GM10847 (cell line): ENCODE data around the gene DTNB.

Experiments
- POLR2A ChIP-seq: IDR thresholded peaks from 2 replicates; pipeline ENCODE4 v1.6.1; 2011; ENCODE audit not compliant: insufficient read length; ENCODE audit errors: extremely low read depth

Gene DTNB

DNA sequence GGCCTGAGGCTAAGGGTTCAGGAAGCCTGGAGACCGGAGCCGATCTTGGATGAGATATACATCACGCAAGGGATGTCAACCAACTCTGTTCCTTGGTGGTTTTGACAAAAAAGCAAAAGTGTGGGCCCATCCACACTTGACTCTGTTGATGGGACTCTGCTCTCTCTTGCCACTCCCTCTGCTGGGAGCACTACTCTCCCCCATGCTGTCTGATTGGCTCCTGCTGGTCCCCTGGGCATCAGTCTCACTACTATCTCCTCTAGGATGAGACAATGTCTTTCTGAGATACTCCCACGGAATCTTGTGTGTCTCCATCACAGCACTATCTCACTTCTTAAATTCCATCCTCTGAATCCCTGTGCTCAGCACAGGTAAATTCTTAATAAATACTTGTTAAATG, 274.8 kb downstream of the DTNB start:
- no peak for TF ChIP-seq POLR2A

DNA sequence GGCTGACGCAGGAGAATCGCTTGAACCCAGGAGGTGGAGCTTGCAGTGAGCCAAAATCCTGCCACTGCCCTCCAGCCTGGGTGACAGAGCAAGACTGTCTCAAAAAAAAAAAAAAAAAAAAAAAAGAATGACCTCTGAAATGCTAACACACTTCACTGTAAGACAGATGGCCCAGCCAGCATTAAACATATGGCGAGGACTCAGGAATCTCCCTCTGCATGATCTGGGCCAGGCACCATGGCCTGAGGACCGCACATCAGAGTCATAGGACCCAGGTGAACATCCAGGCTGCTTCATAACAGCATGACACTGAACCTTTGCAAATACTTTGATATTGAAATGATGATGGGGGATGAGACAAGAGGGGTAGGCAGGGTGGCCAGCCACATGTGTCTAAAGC, 275.6 kb downstream of the DTNB start:
- TF ChIP-seq POLR2A, result no peak

DNA sequence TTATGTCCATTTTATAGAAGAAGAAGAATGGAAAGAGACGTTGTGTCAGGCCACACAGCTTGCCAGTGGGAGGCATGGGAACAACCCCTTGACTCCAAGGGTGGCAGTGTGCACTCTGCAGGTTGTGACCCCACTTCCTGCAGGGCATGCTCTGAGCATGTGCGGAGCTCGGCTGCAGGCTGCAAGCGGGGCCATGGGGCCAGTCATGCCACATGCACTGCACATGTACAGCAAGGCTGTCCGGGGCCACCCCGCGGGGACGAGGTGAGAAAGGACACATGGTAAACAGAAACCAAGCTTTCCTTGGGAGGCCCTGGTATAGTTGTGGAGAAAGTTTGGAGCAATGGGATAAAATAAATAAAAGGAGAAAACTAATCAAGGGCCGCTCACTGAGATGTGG, 284.2 kb downstream of the DTNB start:
- no peak for TF ChIP-seq POLR2A

DNA sequence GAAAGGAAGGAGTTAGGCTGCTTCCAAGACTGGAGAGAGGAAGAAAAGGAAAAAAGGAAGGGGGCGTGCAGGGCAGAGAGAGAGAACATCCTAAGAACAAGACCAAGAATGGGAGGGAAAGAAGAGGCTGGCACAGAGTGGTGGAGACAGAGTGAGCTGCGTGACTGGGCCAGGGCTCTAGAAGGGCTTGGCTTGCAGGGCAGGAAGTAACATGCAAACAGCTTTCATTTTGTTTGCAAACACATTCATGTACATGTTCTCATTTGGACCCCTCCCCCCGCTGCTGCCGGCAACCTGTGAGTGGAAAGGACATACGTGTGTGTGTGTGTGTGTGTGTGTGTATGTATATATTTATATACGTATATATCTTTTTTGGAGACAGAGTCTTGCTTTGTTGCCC, 284.9 kb downstream of the DTNB start:
- TF ChIP-seq POLR2A, result no peak

DNA sequence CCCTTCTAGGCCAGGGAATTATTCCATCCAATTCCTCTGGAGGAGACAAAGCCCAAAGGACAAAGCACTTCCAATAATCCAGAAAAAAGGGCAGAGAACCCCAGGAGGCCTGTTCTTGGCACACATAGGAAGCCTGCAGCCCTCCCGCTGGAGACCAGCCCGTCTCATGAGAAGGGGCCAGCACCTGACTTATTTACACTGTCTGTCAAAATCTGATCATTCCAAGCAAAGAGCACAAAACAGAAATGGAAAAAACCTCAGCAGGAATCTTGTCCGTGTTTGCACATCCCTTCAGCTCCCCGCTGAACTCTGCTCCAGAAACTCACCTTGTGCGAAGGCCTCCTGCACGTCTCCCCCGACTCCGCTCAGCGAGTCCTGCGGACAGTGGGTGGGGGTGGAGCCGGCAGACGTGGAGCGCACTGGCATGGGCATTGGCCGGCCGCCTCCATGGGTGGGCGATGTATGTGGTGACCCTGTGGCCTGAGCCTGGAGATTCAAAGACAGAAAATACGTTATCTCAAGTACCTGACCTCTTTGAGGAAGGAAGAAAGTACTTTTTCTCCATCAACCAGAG, 285.4 kb downstream of the DTNB start:
- TF ChIP-seq POLR2A, result no peak

DNA sequence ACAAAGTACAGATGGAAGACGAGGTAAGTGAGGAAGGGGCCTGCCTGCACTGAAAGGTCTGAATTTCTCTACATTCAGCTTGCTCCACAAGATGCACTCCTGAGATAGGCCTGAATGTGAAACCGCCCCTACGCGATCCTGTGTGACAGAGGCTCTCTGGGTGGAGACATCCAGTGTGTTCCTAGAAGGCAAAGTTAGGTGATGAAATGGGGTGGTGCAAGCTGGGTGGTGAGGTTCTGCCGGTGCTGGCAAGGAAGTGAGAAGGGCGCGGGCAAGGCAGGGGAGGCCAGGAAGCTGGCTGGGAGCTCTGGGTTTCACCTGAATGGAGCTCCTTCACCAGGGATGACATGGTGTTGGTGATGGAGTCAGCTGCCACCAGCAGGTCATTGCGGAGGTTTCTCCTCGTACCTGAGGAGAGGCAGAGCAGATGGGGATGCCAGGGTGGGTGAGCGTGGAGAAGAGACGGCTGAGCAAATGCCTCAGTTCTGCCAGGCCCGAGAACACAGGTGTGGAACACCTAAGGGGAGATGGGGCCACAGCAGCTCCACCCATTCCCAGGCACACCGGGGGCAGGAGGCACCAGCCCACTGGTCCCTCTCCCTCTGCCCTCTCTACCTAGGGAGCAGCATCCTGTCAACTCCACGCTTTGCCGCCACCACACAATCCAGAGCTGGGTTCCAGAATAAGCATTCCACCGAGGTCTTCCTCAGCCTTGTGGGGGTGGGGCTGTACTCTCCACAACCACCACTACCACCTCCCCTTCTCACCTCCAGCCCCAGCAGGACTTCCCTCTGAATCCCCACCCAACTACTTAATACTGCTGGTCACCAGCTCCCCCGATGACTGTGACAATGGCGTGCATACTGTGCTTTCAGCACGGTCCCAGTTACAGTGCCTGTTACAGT, 286.2 kb downstream of the DTNB start:
- no peak for TF ChIP-seq POLR2A

DNA sequence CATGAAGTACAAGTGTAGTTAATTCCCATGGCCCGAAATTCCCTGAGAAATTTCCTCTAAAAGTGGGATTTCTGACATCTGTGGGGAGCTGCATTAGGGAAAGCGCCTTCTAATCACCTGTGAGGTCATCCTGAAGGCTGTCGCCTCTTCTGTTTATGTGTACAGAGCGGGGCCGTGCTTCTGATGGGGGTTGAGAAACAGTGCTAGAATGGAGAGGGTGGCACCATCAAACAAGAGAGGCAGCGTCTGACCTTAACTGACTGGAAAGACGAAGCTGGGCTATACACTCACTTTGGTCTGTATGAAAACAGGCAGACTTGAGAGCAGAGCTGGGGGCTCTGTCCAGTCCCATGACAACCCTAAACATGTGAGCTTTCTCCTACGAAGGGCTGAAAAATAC, 287.5 kb downstream of the DTNB start:
- no peak for TF ChIP-seq POLR2A

DNA sequence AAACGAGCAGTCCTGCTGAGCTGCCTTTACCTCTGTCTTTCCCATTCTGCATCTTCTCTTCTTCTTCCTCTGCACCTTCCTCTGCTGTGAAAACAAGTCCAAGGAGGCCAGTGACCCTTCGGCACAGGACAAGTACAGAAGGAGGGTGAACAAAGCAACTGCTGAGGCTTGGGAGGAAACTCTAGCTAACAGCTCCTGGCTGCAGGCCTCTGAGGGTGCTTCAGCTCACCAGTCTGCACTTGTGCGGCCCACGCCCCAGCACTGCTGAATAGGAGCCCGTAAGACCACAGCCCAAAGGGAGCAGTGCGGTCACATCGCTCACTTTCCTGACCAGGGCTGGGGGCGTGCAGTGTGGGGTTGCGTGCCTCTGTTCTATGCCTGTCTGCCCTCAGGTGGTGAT, 289.6 kb downstream of the DTNB start:
- no peak for TF ChIP-seq POLR2A

DNA sequence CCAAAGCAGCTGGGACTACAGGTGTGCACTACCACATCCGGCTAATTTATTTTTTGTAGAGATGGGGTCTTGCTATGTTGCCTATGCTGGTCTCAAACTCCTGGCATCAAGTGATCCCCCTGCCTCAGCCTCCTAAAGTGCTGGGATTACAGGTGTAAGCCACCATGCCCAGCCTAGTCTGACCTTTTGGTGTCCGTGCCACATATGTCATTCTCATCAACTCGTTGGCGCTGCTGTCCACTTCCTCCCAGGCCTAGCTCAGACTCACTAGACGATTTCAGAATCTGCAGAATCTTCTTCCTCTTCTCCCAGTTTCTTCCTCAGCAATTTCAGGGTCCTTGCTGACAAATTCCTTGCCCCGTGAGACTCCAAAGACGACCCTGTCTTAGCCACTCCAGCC, 291.9 kb downstream of the DTNB start:
- TF ChIP-seq POLR2A, result no peak

DNA sequence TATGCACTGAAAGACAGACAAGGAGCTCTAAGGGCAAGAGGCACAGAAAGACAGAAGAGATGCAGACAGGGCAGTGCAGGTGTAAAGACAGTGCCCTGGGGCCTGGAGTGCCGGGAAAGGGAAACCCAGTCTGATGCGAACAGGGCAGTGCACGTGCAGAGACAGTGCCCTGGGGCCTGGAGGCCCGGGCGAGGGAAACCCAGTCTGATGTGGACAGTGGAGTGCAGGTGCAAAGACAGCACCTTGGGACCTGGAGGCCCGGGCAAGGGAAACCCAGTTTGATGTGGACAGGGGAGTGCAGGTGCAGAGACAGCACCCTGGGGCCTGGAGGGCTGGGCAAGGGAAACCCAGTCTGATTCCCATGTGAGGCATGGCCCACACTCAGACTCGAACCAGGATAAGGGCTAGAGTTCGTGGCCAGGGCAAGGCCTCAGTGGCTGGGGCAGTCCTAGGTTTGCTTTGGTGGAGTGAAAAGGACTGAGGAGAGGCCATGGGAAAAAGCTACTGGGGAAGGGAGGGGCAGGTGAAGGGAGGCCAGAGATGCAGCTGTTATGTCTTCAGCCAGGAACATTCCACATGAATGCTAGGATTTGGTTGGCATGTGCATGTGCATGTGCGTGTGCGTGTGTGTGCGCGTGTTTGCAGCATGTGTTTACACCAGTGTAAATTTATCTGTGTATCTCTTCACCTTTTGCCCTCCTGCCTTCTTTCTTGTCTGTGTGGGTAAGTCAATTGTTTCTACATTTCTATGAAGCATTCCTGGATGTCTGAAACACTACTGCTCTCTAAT, 292.6 kb downstream of the DTNB start:
- no peak for TF ChIP-seq POLR2A

DNA sequence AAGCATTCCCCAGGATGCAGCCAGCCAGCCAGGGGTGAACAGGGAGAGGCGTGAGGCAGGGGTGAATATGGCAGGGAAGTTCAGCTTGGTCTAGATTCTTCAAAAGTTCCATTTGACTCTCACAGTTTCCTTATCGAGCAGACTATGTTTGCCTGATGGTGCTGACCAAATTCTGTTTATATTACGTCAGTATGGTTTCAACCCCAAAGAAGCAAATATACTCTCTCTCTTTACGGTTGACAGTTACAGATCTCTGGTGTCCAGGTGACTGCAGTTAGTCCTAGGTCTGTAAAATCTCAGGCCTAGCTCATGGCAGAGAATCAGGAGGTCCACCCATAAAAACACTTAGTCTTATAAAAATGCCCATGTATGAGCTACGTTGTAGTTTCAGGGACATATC, 293.4 kb downstream of the DTNB start:
- TF ChIP-seq POLR2A, result no peak

DNA sequence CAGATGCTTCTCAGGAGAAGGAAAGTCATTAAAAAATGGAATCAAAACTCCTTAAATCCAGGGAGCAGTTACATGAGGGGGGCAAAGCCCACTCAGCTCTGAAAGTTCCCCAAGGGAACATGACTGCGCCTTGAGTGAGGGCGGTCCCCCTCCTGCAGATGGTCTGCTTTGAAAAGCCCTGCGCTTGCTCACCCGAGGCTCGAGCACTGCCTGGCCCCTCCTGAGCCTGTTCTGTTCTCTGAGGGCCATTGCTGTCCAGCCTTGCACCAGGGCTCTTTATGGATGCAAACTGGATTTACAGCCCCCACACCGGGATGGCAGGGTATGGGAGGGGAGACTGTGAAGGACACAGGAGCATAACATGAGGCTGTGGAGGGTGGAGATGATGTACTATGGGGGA, 293.8 kb downstream of the DTNB start:
- TF ChIP-seq POLR2A, result no peak

DNA sequence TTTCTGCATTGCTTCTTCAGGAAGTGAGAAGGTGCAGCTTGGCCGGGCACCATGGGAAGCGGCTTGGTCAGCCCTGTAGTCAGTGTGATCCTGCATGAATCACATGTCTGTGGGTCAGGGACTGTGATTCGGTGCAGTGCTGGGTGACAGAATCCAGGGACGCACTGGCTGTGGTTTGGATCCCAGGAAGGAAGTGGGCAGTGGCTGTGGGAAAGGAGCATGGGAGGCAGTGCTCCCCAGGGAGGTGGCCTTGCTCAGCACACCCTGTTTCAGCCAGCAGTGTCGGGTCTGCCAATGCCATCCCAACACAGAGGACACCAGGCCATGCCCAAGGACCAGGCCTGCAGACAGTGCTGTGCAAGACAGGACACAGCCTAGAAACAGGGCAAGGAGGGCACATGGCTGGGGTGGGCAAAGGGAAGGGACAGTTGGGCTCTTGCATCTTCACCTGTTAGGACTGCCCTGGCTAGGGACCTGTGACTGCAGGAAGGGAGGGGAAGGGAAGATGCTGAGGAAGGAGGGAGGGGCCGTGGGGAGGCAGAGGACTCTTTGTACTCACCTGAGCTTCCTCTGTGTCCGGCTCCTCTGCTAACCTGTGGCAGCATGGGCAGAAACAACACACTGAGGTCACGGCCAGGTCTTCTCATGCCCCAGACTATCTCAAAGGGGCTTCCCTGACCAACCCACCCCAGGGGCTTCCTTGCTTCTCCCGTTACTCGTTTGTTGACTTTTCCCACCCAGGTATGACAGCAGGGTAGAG, 294.5 kb downstream of the DTNB start:
- TF ChIP-seq POLR2A, result no peak

DNA sequence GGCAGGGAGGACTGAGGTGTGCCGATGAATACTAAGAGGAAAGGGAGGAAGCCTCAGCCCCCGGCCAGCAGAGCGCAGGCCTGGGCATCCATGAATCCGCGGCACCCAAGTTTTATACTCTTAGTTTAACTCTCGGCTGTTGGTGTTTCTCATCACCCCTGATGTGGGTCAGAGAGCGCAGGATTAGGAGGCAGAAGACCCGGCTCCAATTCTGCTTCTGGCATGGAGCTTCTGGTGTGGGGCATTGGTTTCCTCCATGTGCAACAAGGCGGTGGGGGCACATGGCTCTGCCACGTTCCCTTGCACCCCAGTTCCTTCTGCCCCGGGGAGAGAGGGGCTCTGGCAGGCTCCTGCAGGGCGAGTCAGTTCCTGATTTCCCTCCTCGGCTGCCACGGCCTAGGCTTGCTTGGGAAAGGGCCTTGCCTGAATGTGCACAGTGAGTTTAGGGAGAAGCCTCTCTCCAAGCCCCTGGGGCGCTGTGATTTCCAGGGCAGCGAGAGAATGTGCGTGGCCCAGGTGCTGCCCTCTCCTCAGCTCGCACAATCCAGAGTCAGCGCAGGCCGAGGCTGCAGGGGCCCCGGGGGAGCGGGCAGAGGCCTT, 295.5 kb downstream of the DTNB start:
- TF ChIP-seq POLR2A, result no peak
